Stimulated activated CD8-positive, alpha-beta memory T cell treated with anti-CD3 and anti-CD28 coated beads, Interleukin-4, amount 100 ng/mL, for 24 hours (primary cell): ENCODE measurements around the gene TPSG1.
"Not testable (repeated sequence)": the region's sequence is repeated elsewhere in the genome, so short reads cannot be mapped to it uniquely, and the experiment has no call there.

Source experiments
- DNase-seq: peaks from one replicate; pipeline ENCODE4 v3.0.0-alpha.2; 2020; ENCODE audit warnings: low read depth

The TPSG1 gene

GRCh38 chr16:1230471-1231212 is 5.6 kb upstream of the TPSG1 start:
- DNase-seq, result not testable (repeated sequence)

GRCh38 chr16:1230084-1230470 is 5.0 kb upstream of the TPSG1 start, which contains the start of gene TPSB2:
Gene TPSB2 (minus strand): TSS chr16:1230184. CDS start chr16:1229951, 233 bp downstream.
- not testable (repeated sequence) for DNase-seq

- DNase-seq, result not testable (repeated sequence)
Observed at GRCh38 chr16:1229476-1229875, 4.4 kb upstream of the TPSG1 start.

GRCh38 chr16:1228227-1228626 is 3.2 kb upstream of the TPSG1 start:
- DNase-seq, result not testable (repeated sequence)

GRCh38 chr16:1226692-1227091 is 1.6 kb upstream of the TPSG1 start:
- not testable (repeated sequence) for DNase-seq

- DNase-seq, result not testable (repeated sequence)
Observed at GRCh38 chr16:1225728-1226311, 752 bp upstream of the TPSG1 start.

GRCh38 chr16:1224558-1224957 is 510 bp downstream of the TPSG1 start:
- DNase-seq, result no peak

- no peak for DNase-seq
Observed at GRCh38 chr16:1223355-1224214, 1.5 kb downstream of the TPSG1 start.

- no peak for DNase-seq
Observed at GRCh38 chr16:1222553-1223354, 2.3 kb downstream of the TPSG1 start.

- no peak for DNase-seq
Observed at GRCh38 chr16:1221628-1222552, 3.2 kb downstream of the TPSG1 start.

- DNase-seq, result no peak
Observed at GRCh38 chr16:1220841-1221627, 4.0 kb downstream of the TPSG1 start.

- no peak for DNase-seq
Observed at GRCh38 chr16:1220098-1220728, 4.9 kb downstream of the TPSG1 start.

- no peak for DNase-seq
Observed at GRCh38 chr16:1218930-1219611, 6.0 kb downstream of the TPSG1 start.

GRCh38 chr16:1218061-1218929 is 6.8 kb downstream of the TPSG1 start:
- DNase-seq, result no peak

GRCh38 chr16:1217526-1217925 is 7.5 kb downstream of the TPSG1 start:
- DNase-seq, result no peak

- no peak for DNase-seq
Observed at GRCh38 chr16:1216681-1217400, 8.2 kb downstream of the TPSG1 start.

- DNase-seq, result no peak
Observed at GRCh38 chr16:1216296-1216619, 8.8 kb downstream of the TPSG1 start.
